ENCODE data around the gene TTC1. TPM values are rescaled to one million over a fixed set of nuclear protein-coding genes. Genes with fewer than 3 reads are reported as not detected.

Gene TTC1
- total and polyA plus RNA-seq, 9 of the 15 experiments (the other 6 are each of a cell fraction or from before 2014, with no cell fraction given): 51.9 to 173 (median 87.7) TPM

DNA sequence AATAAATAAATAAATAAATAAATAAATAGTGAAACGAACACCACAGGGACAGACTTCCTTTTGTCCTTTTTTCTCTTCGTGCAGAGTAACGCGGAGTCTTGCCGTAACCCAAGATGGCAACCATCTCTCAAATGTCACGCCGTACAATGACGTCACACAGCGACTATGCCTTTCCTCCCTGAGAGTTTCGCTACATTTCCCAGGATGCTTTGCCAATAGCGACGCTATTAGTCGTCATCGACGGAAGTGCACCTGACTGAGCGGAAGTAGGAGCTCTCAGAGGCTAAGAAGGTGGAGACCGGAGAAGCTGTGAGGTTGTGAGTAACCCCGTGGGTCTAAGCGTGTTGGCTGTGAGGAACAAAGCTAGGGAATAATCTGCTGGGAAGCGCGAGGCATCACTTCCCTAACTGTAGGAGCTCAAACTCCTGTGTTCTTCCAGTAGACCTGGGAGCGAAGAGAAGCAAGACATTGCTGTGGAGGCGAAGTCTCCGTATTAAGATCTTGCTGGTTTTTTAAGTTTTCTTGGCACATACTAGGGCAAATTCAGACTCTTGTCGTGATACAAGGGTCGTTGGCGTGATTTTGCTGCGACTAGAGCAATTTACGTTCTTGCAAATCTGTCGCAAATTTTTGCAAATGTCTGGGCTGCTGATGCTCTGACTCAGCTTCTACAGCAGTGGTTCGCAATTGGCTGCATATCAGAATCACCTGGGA lies at the start of gene TTC1 (continued):
- TF ChIP-seq, protein P1, sequence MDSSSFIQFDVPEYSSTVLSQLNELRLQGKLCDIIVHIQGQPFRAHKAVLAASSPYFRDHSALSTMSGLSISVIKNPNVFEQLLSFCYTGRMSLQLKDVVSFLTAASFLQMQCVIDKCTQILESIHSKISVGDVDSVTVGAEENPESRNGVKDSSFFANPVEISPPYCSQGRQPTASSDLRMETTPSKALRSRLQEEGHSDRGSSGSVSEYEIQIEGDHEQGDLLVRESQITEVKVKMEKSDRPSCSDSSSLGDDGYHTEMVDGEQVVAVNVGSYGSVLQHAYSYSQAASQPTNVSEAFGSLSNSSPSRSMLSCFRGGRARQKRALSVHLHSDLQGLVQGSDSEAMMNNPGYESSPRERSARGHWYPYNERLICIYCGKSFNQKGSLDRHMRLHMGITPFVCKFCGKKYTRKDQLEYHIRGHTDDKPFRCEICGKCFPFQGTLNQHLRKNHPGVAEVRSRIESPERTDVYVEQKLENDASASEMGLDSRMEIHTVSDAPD (CRISPR knock-in tag; IDR thresholded peaks at IDR 0.05): no peak
- peak; percentile 9; the same call in 1 of the 2 replicates for TF ChIP-seq RFX1 (IDR thresholded peaks at IDR 0.05)
- TF ChIP-seq CBFA2T2 (conservative IDR thresholded peaks at IDR 0.05): no peak
- TF ChIP-seq ZNF24 (IDR thresholded peaks at IDR 0.05): no peak
- TF ChIP-seq PHF8 (IDR thresholded peaks at IDR 0.05; ENCODE audit: borderline replicate concordance, low read length): peak; percentile 92
- no peak for TF ChIP-seq HSF4 (CRISPR knock-in tag; IDR thresholded peaks at IDR 0.05; ENCODE audit: borderline replicate concordance)
- TF ChIP-seq, protein P2, sequence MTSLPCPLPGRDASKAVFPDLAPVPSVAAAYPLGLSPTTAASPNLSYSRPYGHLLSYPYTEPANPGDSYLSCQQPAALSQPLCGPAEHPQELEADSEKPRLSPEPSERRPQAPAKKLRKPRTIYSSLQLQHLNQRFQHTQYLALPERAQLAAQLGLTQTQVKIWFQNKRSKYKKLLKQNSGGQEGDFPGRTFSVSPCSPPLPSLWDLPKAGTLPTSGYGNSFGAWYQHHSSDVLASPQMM (CRISPR knock-in tag; IDR thresholded peaks at IDR 0.05): no peak
- peak; percentile 64 for TF ChIP-seq RBBP5 (IDR thresholded peaks at IDR 0.05; ENCODE audit: borderline replicate concordance, insufficient read depth, low read length, poor library complexity, severe bottlenecking)
- TF ChIP-seq NBN (IDR thresholded peaks at IDR 0.05; ENCODE audit: low read depth): peak; percentile 99
- no peak for TF ChIP-seq ZNF695 (CRISPR knock-in tag; IDR thresholded peaks at IDR 0.05)
- TF ChIP-seq TBL1XR1 (IDR thresholded peaks at IDR 0.05; ENCODE audit: low read length in 2 of 2): peak in 1 of 2 experiments; percentile 96; a peak in 2 of 4 replicates
- TF ChIP-seq, protein P3, sequence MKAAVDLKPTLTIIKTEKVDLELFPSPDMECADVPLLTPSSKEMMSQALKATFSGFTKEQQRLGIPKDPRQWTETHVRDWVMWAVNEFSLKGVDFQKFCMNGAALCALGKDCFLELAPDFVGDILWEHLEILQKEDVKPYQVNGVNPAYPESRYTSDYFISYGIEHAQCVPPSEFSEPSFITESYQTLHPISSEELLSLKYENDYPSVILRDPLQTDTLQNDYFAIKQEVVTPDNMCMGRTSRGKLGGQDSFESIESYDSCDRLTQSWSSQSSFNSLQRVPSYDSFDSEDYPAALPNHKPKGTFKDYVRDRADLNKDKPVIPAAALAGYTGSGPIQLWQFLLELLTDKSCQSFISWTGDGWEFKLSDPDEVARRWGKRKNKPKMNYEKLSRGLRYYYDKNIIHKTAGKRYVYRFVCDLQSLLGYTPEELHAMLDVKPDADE (conservative IDR thresholded peaks at IDR 0.05; ENCODE audit: control insufficient read depth, low read depth, low read length): peak; percentile 77
- TF ChIP-seq, protein P4, sequence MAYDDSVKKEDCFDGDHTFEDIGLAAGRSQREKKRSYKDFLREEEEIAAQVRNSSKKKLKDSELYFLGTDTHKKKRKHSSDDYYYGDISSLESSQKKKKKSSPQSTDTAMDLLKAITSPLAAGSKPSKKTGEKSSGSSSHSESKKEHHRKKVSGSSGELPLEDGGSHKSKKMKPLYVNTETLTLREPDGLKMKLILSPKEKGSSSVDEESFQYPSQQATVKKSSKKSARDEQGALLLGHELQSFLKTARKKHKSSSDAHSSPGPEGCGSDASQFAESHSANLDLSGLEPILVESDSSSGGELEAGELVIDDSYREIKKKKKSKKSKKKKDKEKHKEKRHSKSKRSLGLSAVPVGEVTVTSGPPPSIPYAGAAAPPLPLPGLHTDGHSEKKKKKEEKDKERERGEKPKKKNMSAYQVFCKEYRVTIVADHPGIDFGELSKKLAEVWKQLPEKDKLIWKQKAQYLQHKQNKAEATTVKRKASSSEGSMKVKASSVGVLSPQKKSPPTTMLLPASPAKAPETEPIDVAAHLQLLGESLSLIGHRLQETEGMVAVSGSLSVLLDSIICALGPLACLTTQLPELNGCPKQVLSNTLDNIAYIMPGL (CRISPR knock-in tag; IDR thresholded peaks at IDR 0.05): no peak
- no peak for TF ChIP-seq NELFE (IDR thresholded peaks at IDR 0.05; ENCODE audit: insufficient read depth, insufficient read length)
- peak; percentile 72 for TF ChIP-seq SIN3B (IDR thresholded peaks at IDR 0.05; ENCODE audit: low read depth)
- 0 out of 2 replicates have a peak, but pooled peaks have one; percentile 43 for TF ChIP-seq HDAC2 (IDR thresholded peaks at IDR 0.05)
- no peak for TF ChIP-seq STAG1 (CRISPR knock-in tag; IDR thresholded peaks at IDR 0.05; ENCODE audit: borderline replicate concordance)
- no peak for TF ChIP-seq POLR3G (IDR thresholded peaks at IDR 0.05; ENCODE audit: extremely low read depth, insufficient read length, insufficient replicate concordance)
- TF ChIP-seq TOE1 (IDR thresholded peaks at IDR 0.05; ENCODE audit: borderline replicate concordance): peak; percentile 72; the same call in 1 of the 2 replicates
- TF ChIP-seq TOE1 (CRISPR knock-in tag; IDR thresholded peaks at IDR 0.05; ENCODE audit: borderline replicate concordance, low read depth): no peak

Measured in K562 (cell line).